IPS DF 19.7 (cell line): Measurements from ENCODE around the gene OR51F2.
"Not testable (repeated sequence)": the region's sequence is repeated elsewhere in the genome, so short reads cannot be mapped to it uniquely, and the experiment has no call there.

Experiments
- DNase-seq: peaks from one replicate; pipeline ENCODE4 v3.0.0-alpha.2; 2013; ENCODE audit warnings: low read depth, low spot score

Gene OR51F2

GRCh38 chr11:4821021-4821420 is at the start of gene OR51F2:
OR51F2 (plus strand) TSS chr11:4821321; CDS start chr11:4821422, 101 bp downstream.
- no peak for DNase-seq

- no peak for DNase-seq
Measured at GRCh38 chr11:4782454-4782853, 38.7 kb upstream of the OR51F2 start.

- DNase-seq, result no peak
Measured at GRCh38 chr11:4797206-4797605, 23.9 kb upstream of the OR51F2 start.

GRCh38 chr11:4798427-4799183 is 22.5 kb upstream of the OR51F2 start:
- no peak for DNase-seq

GRCh38 chr11:4801316-4801715 is 19.8 kb upstream of the OR51F2 start:
- not testable (repeated sequence) for DNase-seq

- DNase-seq, result no peak
Measured at GRCh38 chr11:4804280-4804679, 16.8 kb upstream of the OR51F2 start, which contains the start of gene OR52R1. OR52R1 (minus strand) TSS chr11:4804380; CDS start chr11:4804380, 0 bp downstream.

GRCh38 chr11:4808476-4808875 is 12.6 kb upstream of the OR51F2 start:
- DNase-seq, result no peak

GRCh38 chr11:4809246-4809645 is 11.9 kb upstream of the OR51F2 start:
- no peak for DNase-seq

GRCh38 chr11:4825132-4825531 is 4.0 kb downstream of the OR51F2 start:
- no peak for DNase-seq

GRCh38 chr11:4826425-4826824 is 5.3 kb downstream of the OR51F2 start:
- DNase-seq, result no peak

- no peak for DNase-seq
Measured at GRCh38 chr11:4830346-4830745, 9.2 kb downstream of the OR51F2 start.

GRCh38 chr11:4830909-4831308 is 9.8 kb downstream of the OR51F2 start:
- DNase-seq, result no peak

GRCh38 chr11:4839851-4840549 is 18.9 kb downstream of the OR51F2 start:
- no peak for DNase-seq

GRCh38 chr11:4848908-4849532 is 27.9 kb downstream of the OR51F2 start, which contains the start of gene OR51S1:
OR51S1 (minus strand) TSS chr11:4849208; CDS start chr11:4849208, 0 bp downstream.
- DNase-seq, result no peak

- no peak for DNase-seq
Measured at GRCh38 chr11:4851033-4851432, 29.9 kb downstream of the OR51F2 start.

GRCh38 chr11:4854286-4854685 is 33.2 kb downstream of the OR51F2 start:
- DNase-seq, result not testable (repeated sequence)

GRCh38 chr11:4862447-4863236 is 41.5 kb downstream of the OR51F2 start:
- peak; percentile 84 for DNase-seq

GRCh38 chr11:4863876-4864275 is 42.8 kb downstream of the OR51F2 start:
- DNase-seq, result no peak

- no peak for DNase-seq
Measured at GRCh38 chr11:4865855-4866254, 44.7 kb downstream of the OR51F2 start.
